SK-N-SH (cell line): ENCODE results near the gene UCK1. TPM values are rescaled to one million over a fixed set of nuclear protein-coding genes. Genes with fewer than 3 reads are reported as not detected.

Experiments
- CTCF ChIA-PET: fragments of 300-600, 350-600 bp; formaldehyde crosslinking; extraction: SDS; loops from one replicate; lab custom pipeline; 2021; lab: Yijun Ruan, JAX
- POLR2A ChIA-PET: fragments of 350-600 bp; sonication (Branson Sonifier 250); formaldehyde crosslinking; extraction: SDS; loops from one replicate; lab custom pipeline; 2020; ENCODE audit warnings: antibody characterized with exemption, inconsistent platforms; lab: Yijun Ruan, JAX
- DNase-seq: peaks from one replicate; pipeline ENCODE4 v3.0.0; 2012
- H2AFZ ChIP-seq: fragments of 200-600 bp; sonication (generic); 2 replicates; pipeline ENCODE4 v1.8.1; 2016; ENCODE audit warnings: antibody characterized with exemption, mild to moderate bottlenecking, low read depth
- H3F3A ChIP-seq: fragments of 200-600 bp; sonication (generic); replicated peaks from 2 replicates; pipeline ENCODE3; 2016; ENCODE audit warnings: antibody characterized with exemption, mild to moderate bottlenecking; ENCODE audit not compliant: insufficient read depth
- H3K27ac ChIP-seq, 2 experiments: fragments of 200-500 bp in 1 of 2; fragments of 200-600 bp in 1 of 2; sonication (Bioruptor generic) in 1 of 2; sonication (generic), shearing (Covaris generic) in 1 of 2; 2 replicates each; pipeline versions ENCODE4 v1.5.1 to v1.6.1; 2014 to 2016; ENCODE audit warnings: low read depth in 2 of 2, inconsistent platforms in 1 of 2, low read length in 1 of 2, mild to moderate bottlenecking in 1 of 2, mixed read lengths in 1 of 2
- H3K27me3 ChIP-seq: fragments of 200-600 bp; sonication (generic), shearing (Covaris generic); 2 replicates; pipeline ENCODE4 v1.6.1; 2016; ENCODE audit warnings: mixed run types; ENCODE audit not compliant: insufficient read depth
- H3K36me3 ChIP-seq, 2 experiments: fragments of 200-500 bp in 1 of 2; fragments of 200-600 bp in 1 of 2; sonication (Bioruptor generic) in 1 of 2; sonication (generic) in 1 of 2; replicated peaks in 1 of 2; 2 replicates each; pipeline versions ENCODE3 to v1.5.1; 2014 to 2016; ENCODE audit warnings: low read length in 1 of 2, mild to moderate bottlenecking in 1 of 2; ENCODE audit not compliant: insufficient read depth in 2 of 2, control insufficient read depth in 1 of 2
- H3K4me1 ChIP-seq, 2 experiments: fragments of 200-500 bp in 1 of 2; fragments of 200-600 bp in 1 of 2; sonication (Bioruptor generic) in 1 of 2; sonication (generic), shearing (Covaris generic) in 1 of 2; 2 replicates each; pipeline versions ENCODE4 v1.5.1 to v1.6.1; 2014 to 2016; ENCODE audit warnings: low read depth in 1 of 2, low read length in 1 of 2, mixed run types in 1 of 2; ENCODE audit not compliant: insufficient read depth in 2 of 2, control insufficient read depth in 1 of 2
- H3K4me2 ChIP-seq: fragments of 200-600 bp; sonication (generic), shearing (Covaris generic); 2 replicates; pipeline ENCODE4 v1.6.1; 2017; ENCODE audit warnings: mixed run types
- H3K4me3 ChIP-seq, 2 experiments: fragments of 200-500 bp in 1 of 2; fragments of 200-600 bp in 1 of 2; sonication (Bioruptor generic) in 1 of 2; sonication (generic), shearing (Covaris generic) in 1 of 2; 2 replicates each; pipeline versions ENCODE4 v1.5.1 to v1.8.1; 2014 to 2016; ENCODE audit warnings: low read depth in 2 of 2, inconsistent platforms in 1 of 2, low read length in 1 of 2, mild to moderate bottlenecking in 1 of 2, mixed read lengths in 1 of 2, moderate library complexity in 1 of 2
- H3K79me2 ChIP-seq: fragments of 200-600 bp; sonication (generic); 2 replicates; pipeline ENCODE4 v1.8.1; 2017; ENCODE audit warnings: mild to moderate bottlenecking; ENCODE audit not compliant: insufficient read depth
- H3K9ac ChIP-seq: fragments of 200-600 bp; sonication (generic); 2 replicates; pipeline ENCODE4 v1.6.1; 2017; ENCODE audit warnings: mixed run types
- H3K9me2 ChIP-seq: fragments of 200-600 bp; sonication (generic); 2 replicates; pipeline ENCODE4 v1.6.1; 2017; ENCODE audit warnings: mixed run types
- H3K9me3 ChIP-seq: fragments of 200-600 bp; sonication (generic); 2 replicates; pipeline ENCODE4 v1.6.1; 2017; ENCODE audit warnings: mixed run types, mild to moderate bottlenecking, moderate library complexity
- H4K20me1 ChIP-seq: fragments of 200-600 bp; sonication (generic); 2 replicates; pipeline ENCODE4 v1.6.1; 2017; ENCODE audit warnings: mild to moderate bottlenecking, mixed run types; ENCODE audit not compliant: insufficient read depth
- CHD2 ChIP-seq: fragments of 150-350 bp; IDR thresholded peaks from 2 replicates; pipeline ENCODE4 v1.6.1; 2018; ENCODE audit warnings: low read length; ENCODE audit not compliant: partially characterized antibody
- EP300 ChIP-seq, 2 experiments: IDR thresholded peaks; 2 replicates each; pipeline versions ENCODE4 v1.4.0 to v1.6.1; 2012; ENCODE audit warnings: borderline replicate concordance in 1 of 2, low read depth in 1 of 2, low read length in 1 of 2
- EZH2phosphoT487 ChIP-seq: fragments of 200-600 bp; sonication (generic); IDR thresholded peaks from 2 replicates; pipeline ENCODE4 v1.6.1; 2017; ENCODE audit warnings: low read depth, mixed run types, mild to moderate bottlenecking, antibody characterized with exemption, moderate library complexity, borderline replicate concordance
- FOSL2 ChIP-seq: IDR thresholded peaks from 2 replicates; pipeline ENCODE4 v1.4.0; 2012; ENCODE audit warnings: low read depth, mild to moderate bottlenecking, moderate library complexity, borderline replicate concordance
- FOXJ3 ChIP-seq: sonication (generic); formaldehyde crosslinking; IDR thresholded peaks from 2 replicates; pipeline ENCODE4 v1.5.1; 2020; ENCODE audit warnings: mild to moderate bottlenecking, missing genetic modification reagents
- FOXM1 ChIP-seq: IDR thresholded peaks from 2 replicates; pipeline ENCODE4 v1.4.0; 2012; ENCODE audit warnings: low read depth, mild to moderate bottlenecking
- GABPA ChIP-seq: IDR thresholded peaks from 2 replicates; pipeline ENCODE4 v1.4.0; 2012; ENCODE audit warnings: low read depth, mild to moderate bottlenecking
- GATA2 ChIP-seq: sonication (generic); formaldehyde crosslinking; IDR thresholded peaks from 2 replicates; pipeline ENCODE4 v1.5.0; 2020; ENCODE audit warnings: mild to moderate bottlenecking, missing genetic modification reagents
- JUND ChIP-seq: IDR thresholded peaks from 2 replicates; pipeline ENCODE4 v1.4.0; 2012
- MXI1 ChIP-seq: IDR thresholded peaks from 2 replicates; pipeline ENCODE4 v1.6.1; 2012; ENCODE audit warnings: mild to moderate bottlenecking, low read depth, low read length, improper control_type of control experiment
- NRF1 ChIP-seq: IDR thresholded peaks from 2 replicates; pipeline ENCODE4 v1.6.1; 2012; ENCODE audit warnings: low read depth, mild to moderate bottlenecking, low read length
- POLR2AphosphoS5 ChIP-seq: IDR thresholded peaks from 2 replicates; pipeline ENCODE4 v1.6.1; 2012; ENCODE audit warnings: low read depth, low read length
- RCOR1 ChIP-seq: fragments of 150-350 bp; IDR thresholded peaks from 2 replicates; pipeline ENCODE4 v1.6.1; 2017; ENCODE audit warnings: antibody characterized with exemption, low read length
- RFX5 ChIP-seq: IDR thresholded peaks from 2 replicates; pipeline ENCODE4 v1.6.1; 2012; ENCODE audit warnings: mild to moderate bottlenecking, improper control_type of control experiment, low read length
- SIN3A ChIP-seq: IDR thresholded peaks from 2 replicates; pipeline ENCODE4 v1.6.1; 2012; ENCODE audit warnings: low read depth, mild to moderate bottlenecking, low read length, moderate library complexity, borderline replicate concordance
- TAF1 ChIP-seq: IDR thresholded peaks from 2 replicates; pipeline ENCODE4 v1.6.1; 2012; ENCODE audit warnings: low read depth, mild to moderate bottlenecking, low read length, moderate library complexity, borderline replicate concordance
- WGBS: methylation state at CpG from one replicate; pipeline ENCODE4 v1.1.6; 2017; ENCODE audit warnings: low lambda C conversion rate; 5-methylcytosine and 5-hydroxymethylcytosine counted together
- polyA plus RNA-seq, 3 experiments: library from polyadenylated mRNA; depleted of rRNA; stranded (reverse); fragments of >200 nt; gene quantifications; 2 replicates each; pipeline ENCODE4 v1.2.3, GENCODE V29; 2012
- TF ChIP-seq, protein P1 (sequence below): fragments of 150-350 bp; IDR thresholded peaks from 2 replicates; pipeline ENCODE4 v1.6.1; 2017; ENCODE audit warnings: antibody characterized with exemption, low read length, low read depth, borderline replicate concordance
- TF ChIP-seq, protein P2 (sequence below): IDR thresholded peaks from 2 replicates; pipeline ENCODE4 v1.4.0; 2012; ENCODE audit warnings: low read depth
- TF ChIP-seq, protein P3 (sequence below): fragments of 200-600 bp; sonication (generic); IDR thresholded peaks from 2 replicates; pipeline ENCODE4 v1.6.1; 2017; ENCODE audit warnings: antibody characterized with exemption, mild to moderate bottlenecking, moderate library complexity
- TF ChIP-seq, protein P4 (sequence below): IDR thresholded peaks from 2 replicates; pipeline ENCODE4 v1.4.0; 2012; ENCODE audit warnings: low read depth, borderline replicate concordance

Gene UCK1
- polyA plus RNA-seq, 1 of the 3 experiments (the other 2 are of a cell fraction): 32.9 TPM

DNA sequence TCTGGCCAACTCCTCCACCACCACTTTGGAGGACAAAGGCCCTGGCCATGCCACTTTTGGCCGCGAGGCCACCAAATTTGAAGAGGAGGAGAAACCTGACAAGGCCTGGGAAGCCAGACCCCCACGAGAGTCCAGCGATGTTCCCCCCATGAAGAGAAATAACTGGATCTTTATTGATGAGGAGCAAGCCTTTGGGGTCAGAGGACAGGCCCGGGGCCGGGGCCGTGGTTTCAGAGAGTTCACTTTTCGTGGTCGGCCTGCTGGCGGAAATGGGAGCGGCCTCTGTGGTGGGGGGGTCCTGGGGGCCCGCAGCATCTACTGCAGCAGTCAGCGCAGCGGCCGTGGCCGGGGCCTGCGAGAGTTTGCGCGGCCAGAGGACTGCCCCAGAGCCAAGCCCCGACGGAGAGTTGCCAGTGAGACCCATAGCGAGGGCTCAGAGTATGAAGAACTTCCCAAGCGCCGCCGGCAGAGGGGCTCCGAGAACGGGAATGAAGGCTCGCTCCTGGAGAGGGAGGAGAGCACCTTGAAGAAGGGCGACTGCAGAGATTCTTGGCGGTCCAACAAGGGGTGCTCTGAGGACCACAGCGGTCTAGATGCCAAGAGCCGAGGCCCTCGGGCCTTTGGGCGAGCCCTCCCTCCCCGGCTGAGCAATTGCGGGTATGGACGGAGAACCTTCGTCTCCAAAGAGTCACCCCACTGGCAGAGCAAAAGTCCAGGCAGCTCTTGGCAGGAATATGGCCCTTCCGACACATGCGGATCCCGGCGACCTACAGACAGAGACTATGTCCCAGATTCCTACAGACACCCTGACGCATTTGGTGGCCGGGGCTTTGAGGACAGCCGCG, 55.7 kb downstream of the UCK1 start:
- peaks cover 65 to 92% of the 10 kb centered on the region in 2 experiments for H3K36me3 ChIP-seq
- H3K4me3 ChIP-seq: no peak overlapping the region
- H3K4me1 ChIP-seq: no peaks in the 10 kb centered on the region; a peak in 1 of 4 replicates
- no peak overlapping the region for H3K9ac ChIP-seq
- H4K20me1 ChIP-seq: peaks cover 66% of the 10 kb centered on the region
- WGBS: 95% methylated on average over 39 of the region's 46 CpGs
- no peaks in the 10 kb centered on the region for H3K9me2 ChIP-seq
- ChIA-PET POLR2A (no interaction called here), CTCF (interaction anchor here (1.0 to 2.1 kb wide), 4 partner anchors 8 to 47 kb away, joined by 4 to 6 read pairs (median 4); no protein-coding TSS in a partner anchor)
- H3K9me3 ChIP-seq: no peaks in the 10 kb centered on the region
- TF ChIP-seq, protein P1, sequence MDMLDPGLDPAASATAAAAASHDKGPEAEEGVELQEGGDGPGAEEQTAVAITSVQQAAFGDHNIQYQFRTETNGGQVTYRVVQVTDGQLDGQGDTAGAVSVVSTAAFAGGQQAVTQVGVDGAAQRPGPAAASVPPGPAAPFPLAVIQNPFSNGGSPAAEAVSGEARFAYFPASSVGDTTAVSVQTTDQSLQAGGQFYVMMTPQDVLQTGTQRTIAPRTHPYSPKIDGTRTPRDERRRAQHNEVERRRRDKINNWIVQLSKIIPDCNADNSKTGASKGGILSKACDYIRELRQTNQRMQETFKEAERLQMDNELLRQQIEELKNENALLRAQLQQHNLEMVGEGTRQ: no peak
- TF ChIP-seq NRF1 (no peak), FOXM1 (no peak), JUND (no peak), GATA2 (CRISPR knock-in tag) (no peak), MXI1 (no peak), RCOR1 (no peak), FOXJ3 (CRISPR knock-in tag) (no peak), SIN3A (no peak), POLR2AphosphoS5 (no peak), TAF1 (no peak), EP300 (IDR thresholded peaks at IDR 0.05; ENCODE audit: borderline replicate concordance in 1 of 2, low read depth in 1 of 2, low read length in 1 of 2) (no peak), CHD2 (no peak), RFX5 (no peak), EZH2phosphoT487 (no peak), GABPA (no peak), FOSL2 (no peak)
- TF ChIP-seq, protein P2, sequence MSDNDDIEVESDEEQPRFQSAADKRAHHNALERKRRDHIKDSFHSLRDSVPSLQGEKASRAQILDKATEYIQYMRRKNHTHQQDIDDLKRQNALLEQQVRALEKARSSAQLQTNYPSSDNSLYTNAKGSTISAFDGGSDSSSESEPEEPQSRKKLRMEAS: no peak
- TF ChIP-seq, protein P3, sequence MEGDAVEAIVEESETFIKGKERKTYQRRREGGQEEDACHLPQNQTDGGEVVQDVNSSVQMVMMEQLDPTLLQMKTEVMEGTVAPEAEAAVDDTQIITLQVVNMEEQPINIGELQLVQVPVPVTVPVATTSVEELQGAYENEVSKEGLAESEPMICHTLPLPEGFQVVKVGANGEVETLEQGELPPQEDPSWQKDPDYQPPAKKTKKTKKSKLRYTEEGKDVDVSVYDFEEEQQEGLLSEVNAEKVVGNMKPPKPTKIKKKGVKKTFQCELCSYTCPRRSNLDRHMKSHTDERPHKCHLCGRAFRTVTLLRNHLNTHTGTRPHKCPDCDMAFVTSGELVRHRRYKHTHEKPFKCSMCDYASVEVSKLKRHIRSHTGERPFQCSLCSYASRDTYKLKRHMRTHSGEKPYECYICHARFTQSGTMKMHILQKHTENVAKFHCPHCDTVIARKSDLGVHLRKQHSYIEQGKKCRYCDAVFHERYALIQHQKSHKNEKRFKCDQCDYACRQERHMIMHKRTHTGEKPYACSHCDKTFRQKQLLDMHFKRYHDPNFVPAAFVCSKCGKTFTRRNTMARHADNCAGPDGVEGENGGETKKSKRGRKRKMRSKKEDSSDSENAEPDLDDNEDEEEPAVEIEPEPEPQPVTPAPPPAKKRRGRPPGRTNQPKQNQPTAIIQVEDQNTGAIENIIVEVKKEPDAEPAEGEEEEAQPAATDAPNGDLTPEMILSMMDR: no peak
- TF ChIP-seq, protein P4, sequence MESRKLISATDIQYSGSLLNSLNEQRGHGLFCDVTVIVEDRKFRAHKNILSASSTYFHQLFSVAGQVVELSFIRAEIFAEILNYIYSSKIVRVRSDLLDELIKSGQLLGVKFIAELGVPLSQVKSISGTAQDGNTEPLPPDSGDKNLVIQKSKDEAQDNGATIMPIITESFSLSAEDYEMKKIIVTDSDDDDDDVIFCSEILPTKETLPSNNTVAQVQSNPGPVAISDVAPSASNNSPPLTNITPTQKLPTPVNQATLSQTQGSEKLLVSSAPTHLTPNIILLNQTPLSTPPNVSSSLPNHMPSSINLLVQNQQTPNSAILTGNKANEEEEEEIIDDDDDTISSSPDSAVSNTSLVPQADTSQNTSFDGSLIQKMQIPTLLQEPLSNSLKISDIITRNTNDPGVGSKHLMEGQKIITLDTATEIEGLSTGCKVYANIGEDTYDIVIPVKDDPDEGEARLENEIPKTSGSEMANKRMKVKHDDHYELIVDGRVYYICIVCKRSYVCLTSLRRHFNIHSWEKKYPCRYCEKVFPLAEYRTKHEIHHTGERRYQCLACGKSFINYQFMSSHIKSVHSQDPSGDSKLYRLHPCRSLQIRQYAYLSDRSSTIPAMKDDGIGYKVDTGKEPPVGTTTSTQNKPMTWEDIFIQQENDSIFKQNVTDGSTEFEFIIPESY: no peak
- no peak overlapping the region for H3K4me2 ChIP-seq
- H2AFZ ChIP-seq: no peak overlapping the region
- H3K27me3 ChIP-seq: no peaks in the 10 kb centered on the region
- H3K27ac ChIP-seq: no peak overlapping the region
- no peak for DNase-seq
- peaks cover 60% of the 10 kb centered on the region for H3K79me2 ChIP-seq
- peaks cover 6% of the 10 kb centered on the region for H3F3A ChIP-seq
